ENCODE data around the gene DOCK2.

DOCK2 gene

DNA sequence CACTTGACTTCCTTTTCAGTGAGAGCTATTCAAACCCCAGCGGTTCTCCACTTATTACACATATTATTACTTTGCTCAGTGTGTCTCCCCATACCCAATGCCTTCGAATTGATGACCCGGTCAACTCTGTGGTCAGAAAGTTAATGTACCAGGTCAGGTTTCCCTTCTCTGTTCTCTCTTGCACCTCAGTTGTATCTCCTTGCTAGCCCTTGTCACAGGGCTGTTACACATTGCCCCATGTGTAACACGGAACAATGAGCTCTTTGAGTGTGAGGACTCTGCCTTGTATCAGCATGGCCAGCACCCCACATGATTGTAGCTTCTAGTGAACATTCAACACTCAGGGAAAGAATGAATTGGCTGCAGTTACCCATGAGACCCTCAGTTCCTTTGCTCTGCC lies 73.6 kb downstream of the DOCK2 start:
- H3K9me3 ChIP-seq (ENCODE audit: insufficient read depth, low read length) = no peaks in the 10 kb centered on the region
- no peak overlapping the region for H3K4me2 ChIP-seq (ENCODE audit: low read depth, low read length, poor library complexity, severe bottlenecking)
- no peak overlapping the region for H3K9ac ChIP-seq (ENCODE audit: low read length)
- H3K79me2 ChIP-seq (ENCODE audit: insufficient read depth, low read length) = no peaks in the 10 kb centered on the region
- H3F3A ChIP-seq (ENCODE audit: insufficient read depth) = no peaks in the 10 kb centered on the region
- H3K9me2 ChIP-seq (replicated peaks; ENCODE audit: insufficient read depth, low read length) = no peaks in the 10 kb centered on the region
- no peak overlapping the region for H3K4me3 ChIP-seq (ENCODE audit: insufficient read depth, low read length, poor library complexity, severe bottlenecking)
- peaks cover 30% of the 10 kb centered on the region for H3K36me3 ChIP-seq (ENCODE audit: low read length)
- no peaks in the 10 kb centered on the region for H4K20me1 ChIP-seq (ENCODE audit: low read depth, low read length)
- TF ChIP-seq EZH2phosphoT487 (conservative IDR thresholded peaks at IDR 0.05; ENCODE audit: low read length) = no peak
- no peak for TF ChIP-seq CTCF (IDR thresholded peaks at IDR 0.05; ENCODE audit: insufficient read depth, low read length, poor library complexity, severe bottlenecking)
- H3K27me3 ChIP-seq (ENCODE audit: low read length) = no peaks in the 10 kb centered on the region
- no peak overlapping the region for H2AFZ ChIP-seq (ENCODE audit: low read depth, low read length, severe bottlenecking)
- no peak overlapping the region for H3K27ac ChIP-seq (ENCODE audit: low read depth, low read length)

DNA sequence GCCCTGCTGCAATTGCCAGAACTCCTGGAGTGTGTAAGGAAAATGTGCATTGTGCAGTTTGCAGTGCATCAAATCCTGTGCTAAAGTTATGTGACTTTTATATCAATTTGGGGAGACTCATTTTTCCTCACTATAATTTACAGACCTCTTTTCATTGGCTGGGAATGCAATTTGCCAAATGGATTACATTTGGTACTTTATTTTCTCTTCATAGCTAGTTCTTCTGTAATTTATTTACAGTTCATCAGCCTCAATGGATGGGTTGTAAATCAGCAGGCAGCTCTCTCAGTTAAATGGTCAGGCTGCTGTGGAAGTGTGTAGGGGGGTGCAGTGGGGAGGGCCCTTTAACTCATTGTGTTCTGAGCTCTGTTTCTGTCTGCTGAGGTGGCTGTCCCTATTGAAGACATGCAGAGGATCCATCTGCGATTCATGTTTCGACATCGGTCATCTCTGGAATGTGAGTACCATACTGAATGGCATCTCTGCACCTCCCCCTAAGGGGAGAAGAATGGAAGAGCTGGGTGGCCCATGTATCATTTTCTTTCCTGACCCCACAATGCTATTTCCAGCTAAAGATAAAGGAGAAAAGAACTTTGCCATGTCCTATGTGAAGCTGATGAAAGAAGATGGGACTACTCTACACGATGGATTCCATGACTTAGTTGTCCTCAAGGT lies 74.6 kb downstream of the DOCK2 start:
- H2AFZ ChIP-seq (ENCODE audit: low read depth, low read length, severe bottlenecking) = no peak overlapping the region
- H3F3A ChIP-seq (ENCODE audit: insufficient read depth) = no peaks in the 10 kb centered on the region
- no peaks in the 10 kb centered on the region for H3K9me3 ChIP-seq (ENCODE audit: insufficient read depth, low read length)
- H3K9ac ChIP-seq (ENCODE audit: low read length) = no peak overlapping the region
- H3K4me2 ChIP-seq (ENCODE audit: low read depth, low read length, poor library complexity, severe bottlenecking) = no peak overlapping the region
- no peak for TF ChIP-seq EZH2phosphoT487 (conservative IDR thresholded peaks at IDR 0.05; ENCODE audit: low read length)
- TF ChIP-seq CTCF (IDR thresholded peaks at IDR 0.05; ENCODE audit: insufficient read depth, low read length, poor library complexity, severe bottlenecking) = no peak
- H3K79me2 ChIP-seq (ENCODE audit: insufficient read depth, low read length) = no peaks in the 10 kb centered on the region
- no peak overlapping the region for H3K27ac ChIP-seq (ENCODE audit: low read depth, low read length)
- no peaks in the 10 kb centered on the region for H4K20me1 ChIP-seq (ENCODE audit: low read depth, low read length)
- peaks cover 29% of the 10 kb centered on the region for H3K36me3 ChIP-seq (ENCODE audit: low read length)
- no peaks in the 10 kb centered on the region for H3K9me2 ChIP-seq (replicated peaks; ENCODE audit: insufficient read depth, low read length)
- no peak overlapping the region for H3K4me3 ChIP-seq (ENCODE audit: insufficient read depth, low read length, poor library complexity, severe bottlenecking)
- H3K27me3 ChIP-seq (ENCODE audit: low read length) = no peaks in the 10 kb centered on the region

DNA sequence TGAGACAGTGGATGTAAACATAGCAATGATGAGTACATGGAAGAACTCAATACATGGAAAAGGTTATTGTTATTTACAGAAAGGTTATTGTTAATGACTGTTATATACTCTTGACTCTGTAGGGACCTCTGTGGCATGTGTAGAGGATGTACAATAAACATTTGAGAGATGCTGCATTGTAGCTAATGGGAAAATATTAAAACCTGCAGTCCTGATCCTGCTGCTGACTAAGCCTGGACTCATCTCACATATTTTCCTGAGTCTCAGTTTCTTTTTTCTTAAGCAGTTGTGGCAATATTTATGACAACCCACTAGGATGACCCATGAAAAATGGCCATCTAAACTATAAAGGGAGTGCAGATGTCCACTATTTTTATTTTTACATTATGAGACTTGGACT lies 75.4 kb downstream of the DOCK2 start:
- Histone ChIP-seq H4K20me1 (ENCODE audit: low read depth, low read length) (no peaks in the 10 kb centered on the region), H2AFZ (ENCODE audit: low read depth, low read length, severe bottlenecking) (no peak overlapping the region), H3K36me3 (ENCODE audit: low read length) (peaks cover 36% of the 10 kb centered on the region), H3K27ac (ENCODE audit: low read depth, low read length) (no peak overlapping the region), H3K79me2 (ENCODE audit: insufficient read depth, low read length) (no peaks in the 10 kb centered on the region), H3F3A (ENCODE audit: insufficient read depth) (no peaks in the 10 kb centered on the region), H3K9me2 (replicated peaks; ENCODE audit: insufficient read depth, low read length) (no peaks in the 10 kb centered on the region), H3K27me3 (ENCODE audit: low read length) (no peaks in the 10 kb centered on the region), H3K4me3 (ENCODE audit: insufficient read depth, low read length, poor library complexity, severe bottlenecking) (no peak overlapping the region), H3K4me2 (ENCODE audit: low read depth, low read length, poor library complexity, severe bottlenecking) (no peak overlapping the region), H3K9me3 (ENCODE audit: insufficient read depth, low read length) (no peaks in the 10 kb centered on the region), H3K9ac (ENCODE audit: low read length) (no peak overlapping the region)
- TF ChIP-seq EZH2phosphoT487 (conservative IDR thresholded peaks at IDR 0.05; ENCODE audit: low read length) = no peak
- TF ChIP-seq CTCF (IDR thresholded peaks at IDR 0.05; ENCODE audit: insufficient read depth, low read length, poor library complexity, severe bottlenecking) = no peak
